B cell (primary cell): ENCODE data around the gene LEPR. TPM values are rescaled to one million over a fixed set of nuclear protein-coding genes. Genes with fewer than 3 reads are reported as not detected.

Source experiments
- ATAC-seq: fragments of 200-7000 bp; cut with Tn5 transposase; one replicate; pipeline ENCODE4 v1.10.0; 2021; ENCODE audit warnings: low read depth, mild to moderate bottlenecking, moderate number of reproducible peaks, moderate library complexity
- CTCF ChIA-PET: fragments of 350-600 bp; sonication (Branson Sonifier 250); formaldehyde crosslinking; loops from one replicate; lab custom pipeline; 2021; ENCODE audit warnings: antibody characterized with exemption, inconsistent platforms; lab: Charles Lee
- POLR2A ChIA-PET: fragments of 350-600 bp; sonication (Branson Sonifier 250); formaldehyde crosslinking; loops from one replicate; lab custom pipeline; 2021; ENCODE audit warnings: antibody characterized with exemption; lab: Charles Lee
- DNase-seq: peaks from one replicate; pipeline ENCODE4 v3.0.0; 2013
- H2AFZ ChIP-seq: 2 replicates; pipeline ENCODE4 v1.6.1; 2012; ENCODE audit warnings: mild to moderate bottlenecking, low read depth, low read length; ENCODE audit not compliant: insufficient read depth, poor library complexity, severe bottlenecking
- H3K27ac ChIP-seq, 2 donors: 1 replicate in 1 of 2; 2 replicates in 1 of 2; pipeline ENCODE4 v1.5.1; 2012 to 2013; ENCODE audit warnings: low read length in 2 of 2, mild to moderate bottlenecking in 2 of 2, moderate library complexity in 1 of 2
- H3K27me3 ChIP-seq, 4 experiments: fragments of 200-600 bp in 1 of 4; sonication (generic) in 1 of 4; replicated peaks in 1 of 4; 1 replicate in 2 of 4; 2 replicates in 2 of 4; pipeline versions ENCODE4 v1.6.1 to v1.7.0; 2013 to 2016; ENCODE audit warnings: low read length in 3 of 4, mild to moderate bottlenecking in 2 of 4, mixed read lengths in 1 of 4, moderate library complexity in 1 of 4; ENCODE audit not compliant: insufficient read depth in 4 of 4, control insufficient read depth in 3 of 4; ENCODE audit errors: control extremely low read depth in 1 of 4
- H3K36me3 ChIP-seq, 2 experiments: replicated peaks in 1 of 2; 1 replicate in 1 of 2; 2 replicates in 1 of 2; pipeline versions ENCODE4 v1.6.1 to v1.7.1; 2013; ENCODE audit warnings: low read length in 1 of 2; ENCODE audit not compliant: insufficient read depth in 2 of 2, control insufficient read depth in 1 of 2; ENCODE audit errors: control extremely low read depth in 1 of 2, extremely low read depth in 1 of 2
- H3K4me1 ChIP-seq, 2 donors: fragments of 200-600 bp in 1 of 2; sonication (generic) in 1 of 2; 1 replicate in 1 of 2; 2 replicates in 1 of 2; pipeline versions ENCODE4 v1.5.1 to v1.6.1; 2013 to 2017; ENCODE audit warnings: low read length in 2 of 2; ENCODE audit not compliant: control insufficient read depth in 2 of 2, insufficient read depth in 2 of 2
- H3K4me2 ChIP-seq: replicated peaks from 2 replicates; pipeline ENCODE3; 2012; ENCODE audit warnings: mild to moderate bottlenecking, low read depth, low read length; ENCODE audit not compliant: poor library complexity, severe bottlenecking
- H3K4me3 ChIP-seq, 5 experiments: fragments of 200-600 bp in 1 of 5; sonication (generic) in 1 of 5; 1 replicate in 3 of 5; 2 replicates in 2 of 5; pipeline versions ENCODE4 v1.5.1 to v1.7.0; 2011 to 2016; ENCODE audit warnings: low read length in 4 of 5, mild to moderate bottlenecking in 4 of 5, low read depth in 2 of 5, control low read depth in 1 of 5, moderate library complexity in 1 of 5; ENCODE audit not compliant: insufficient read depth in 1 of 5; ENCODE audit errors: control extremely low read depth in 1 of 5, extremely low read depth in 1 of 5
- H3K79me2 ChIP-seq: fragments of 200-600 bp; sonication (generic); one replicate; pipeline ENCODE4 v1.6.0; 2016; ENCODE audit warnings: low read length; ENCODE audit not compliant: control insufficient read depth, insufficient read depth
- H3K9ac ChIP-seq: fragments of 200-600 bp; sonication (generic); 2 replicates; pipeline ENCODE4 v1.6.1; 2017; ENCODE audit warnings: mild to moderate bottlenecking, low read length, moderate library complexity
- H3K9me3 ChIP-seq, 3 donors: one replicate each; pipeline versions ENCODE4 v1.6.1 to v1.7.1; 2013; ENCODE audit warnings: low read length in 2 of 3; ENCODE audit not compliant: control insufficient read depth in 2 of 3, insufficient read depth in 1 of 3; ENCODE audit errors: control extremely low read depth in 1 of 3
- H4K20me1 ChIP-seq: 2 replicates; pipeline ENCODE4 v1.6.0; 2012; ENCODE audit warnings: mild to moderate bottlenecking, low read length; ENCODE audit not compliant: insufficient read depth, control insufficient read depth, poor library complexity, severe bottlenecking
- H3K27ac Mint-ChIP-seq: one replicate; pipeline ENCODE4 v1.8.0; 2021; ENCODE audit warnings: mixed read lengths
- H3K27me3 Mint-ChIP-seq: one replicate; pipeline ENCODE4 v1.8.0; 2021; ENCODE audit warnings: mixed read lengths
- H3K4me1 Mint-ChIP-seq: one replicate; pipeline ENCODE4 v1.8.0; 2021; ENCODE audit warnings: mixed read lengths
- H3K4me3 Mint-ChIP-seq: one replicate; pipeline ENCODE4 v1.8.0; 2021; ENCODE audit warnings: mixed read lengths
- H3K9me3 Mint-ChIP-seq: one replicate; pipeline ENCODE4 v1.8.0; 2022; ENCODE audit warnings: mixed read lengths; ENCODE audit not compliant: insufficient read depth
- CTCF ChIP-seq: fragments of 200-600 bp; IDR thresholded peaks from one replicate; pipeline ENCODE4 v1.8.0; 2022; ENCODE audit warnings: antibody characterized with exemption, mild to moderate bottlenecking
- EZH2 ChIP-seq: IDR thresholded peaks from 2 replicates; pipeline ENCODE4 v1.6.1; 2012; ENCODE audit warnings: borderline replicate concordance, low read depth, mild to moderate bottlenecking, moderate library complexity, low read length; ENCODE audit not compliant: insufficient read depth, poor library complexity, severe bottlenecking
- WGBS: methylation state at CpG from one replicate; pipeline ENCODE4 v1.1.5; 2013; ENCODE audit warnings: missing lambda C conversion rate; ENCODE audit not compliant: insufficient coverage; 5-methylcytosine and 5-hydroxymethylcytosine counted together
- intact Hi-C: fragments of 100-400 bp; cut with micrococcal nuclease; formaldehyde crosslinking; loops from one replicate; pipeline ENCODE4 v1.10.0; 2022
- polyA plus RNA-seq: library from polyadenylated mRNA; depleted of rRNA; stranded (reverse); fragments of >200 nt; gene quantifications from 2 replicates; pipeline ENCODE4 v1.2.3, GENCODE V29; 2012
- total RNA-seq, 2 donors: library from RNA; stranded (reverse); fragments of 120-200 nt in 1 of 2; gene quantifications; 1 replicate in 1 of 2; 2 replicates in 1 of 2; pipeline versions ENCODE4 v1.2.3 to v1.2.4, GENCODE V29; 2013 to 2022

LEPR gene
- total and polyA plus RNA-seq, 2 donors (not counting 1 experiment from before 2014, with no cell fraction given), result 0.19 to 0.30 TPM

DNA sequence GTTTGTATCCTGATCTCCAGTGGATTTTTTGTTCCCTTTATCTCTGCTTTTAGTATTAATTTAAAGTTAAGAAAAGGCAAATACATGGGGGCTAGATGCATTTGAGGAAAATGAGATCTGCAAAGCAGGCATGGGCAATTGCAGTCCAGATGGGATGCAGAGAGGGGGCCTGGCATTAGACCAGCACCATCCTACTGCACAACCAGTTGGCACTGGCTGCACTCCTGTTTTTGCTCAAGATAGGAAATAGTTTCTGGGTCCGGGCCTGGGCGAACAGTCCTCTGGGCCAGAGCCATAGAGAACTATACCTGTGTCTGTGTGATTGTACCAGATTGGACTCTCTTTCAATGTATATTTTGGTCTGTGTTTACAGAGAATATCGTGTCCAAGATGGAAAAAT is 34.0 kb upstream of the LEPR start:
- H3K4me1 ChIP-seq, result no peaks in the 10 kb centered on the region
- no peak for DNase-seq
- intact Hi-C loops, result no loop called here
- no peaks in the 10 kb centered on the region for H4K20me1 ChIP-seq
- no peak overlapping the region for H3K27ac ChIP-seq
- H3K4me3 ChIP-seq, result no peak overlapping the region
- ATAC-seq, result no peak
- no peak overlapping the region for H3K9ac ChIP-seq
- Mint-ChIP-seq H3K27ac (no peak overlapping the region), H3K4me3 (no peak overlapping the region), H3K27me3 (peaks cover 11% of the 10 kb centered on the region), H3K9me3 (no peaks in the 10 kb centered on the region), H3K4me1 (no peaks in the 10 kb centered on the region)
- no peak overlapping the region for H2AFZ ChIP-seq
- H3K79me2 ChIP-seq, result no peaks in the 10 kb centered on the region
- TF ChIP-seq EZH2, result no peak
- TF ChIP-seq CTCF, result no peak
- H3K36me3 ChIP-seq, result no peaks in the 10 kb centered on the region
- ChIA-PET POLR2A (no interaction called here), CTCF (no interaction called here)
- no peaks in the 10 kb centered on the region for H3K27me3 ChIP-seq
- H3K9me3 ChIP-seq, result no peaks in the 10 kb centered on the region
- 90% methylated on average over 2 of the region's 3 CpGs for WGBS
- H3K4me2 ChIP-seq, result no peak overlapping the region

- no peak overlapping the region for H3K4me3 ChIP-seq
- H3K27ac ChIP-seq, result no peak overlapping the region
- Mint-ChIP-seq H3K27me3 (peaks cover 9% of the 10 kb centered on the region), H3K9me3 (no peaks in the 10 kb centered on the region), H3K27ac (no peak overlapping the region), H3K4me3 (no peak overlapping the region), H3K4me1 (no peaks in the 10 kb centered on the region)
- DNase-seq (no peak), ATAC-seq (no peak)
- H3K4me1 ChIP-seq, result no peaks in the 10 kb centered on the region
- intact Hi-C loops, result no loop called here
- no peak overlapping the region for H3K4me2 ChIP-seq
- 100% methylated on average over 1 of the region's 2 CpGs for whole genome bisulfite sequencing
- H3K79me2 ChIP-seq, result no peaks in the 10 kb centered on the region
- POLR2A ChIA-PET, result no interaction called here
- H3K36me3 ChIP-seq, result no peaks in the 10 kb centered on the region
- no peak overlapping the region for H3K9ac ChIP-seq
- CTCF ChIA-PET, result no interaction called here
- no peaks in the 10 kb centered on the region for H3K9me3 ChIP-seq
- TF ChIP-seq EZH2, result no peak
- TF ChIP-seq CTCF, result no peak
- H4K20me1 ChIP-seq, result no peaks in the 10 kb centered on the region
- H3K27me3 ChIP-seq, result no peaks in the 10 kb centered on the region
- H2AFZ ChIP-seq, result no peak overlapping the region
Measured at GRCh38 chr1:65387821-65388220, 32.6 kb upstream of the LEPR start.
